H1 (cell line): ENCODE results near the gene SEZ6L. TPM values are rescaled to one million over a fixed set of nuclear protein-coding genes. Genes with fewer than 3 reads are reported as not detected.

ENCODE experiments used
- CBX8 ChIP-seq: fragments of 300-800, 300-1000 bp; sonication (generic); IDR thresholded peaks from 2 replicates; pipeline ENCODE4 v1.7.1; 2016; ENCODE audit warnings: low read depth, low read length, borderline replicate concordance
- HDAC6 ChIP-seq: IDR thresholded peaks from one replicate; pipeline ENCODE4 v1.7.1; 2012; ENCODE audit warnings: low read depth, mild to moderate bottlenecking, inconsistent platforms, low read length, moderate library complexity
- KDM1A ChIP-seq: fragments of 200-600, 300-600 bp; sonication (generic); IDR thresholded peaks from 2 replicates; pipeline ENCODE4 v1.7.1; 2016; ENCODE audit warnings: mild to moderate bottlenecking, low read length, borderline replicate concordance
- RNF2 ChIP-seq: fragments of 200-900, 300-1000 bp; sonication (generic); IDR thresholded peaks from 2 replicates; pipeline ENCODE4 v1.7.1; 2016; ENCODE audit warnings: borderline replicate concordance, low read depth, mild to moderate bottlenecking, antibody characterized with exemption, low read length; ENCODE audit not compliant: poor library complexity, severe bottlenecking; ENCODE audit errors: missing control alignments
- SRF ChIP-seq: IDR thresholded peaks from 2 replicates; pipeline ENCODE4 v1.6.1; 2011; ENCODE audit warnings: mild to moderate bottlenecking, low read depth, low read length, moderate library complexity
- TBP ChIP-seq: IDR thresholded peaks from 2 replicates; pipeline ENCODE4 v1.6.1; 2011; ENCODE audit warnings: low read depth, low read length, improper control_type of control experiment
- TCF12 ChIP-seq: IDR thresholded peaks from 2 replicates; pipeline ENCODE4 v1.6.1; 2011; ENCODE audit warnings: low read depth, mild to moderate bottlenecking, low read length
- polyA plus RNA-seq, 7 experiments: library from polyadenylated mRNA; depleted of rRNA in 3 of 7; stranded (reverse) in 5 of 7; unstranded in 2 of 7; fragments of >200 nt in 5 of 7; fragments of 200-250 nt in 2 of 7; gene quantifications; 1 replicate in 5 of 7; 2 replicates in 1 of 7; 4 replicates in 1 of 7; pipeline versions ENCODE4 v1.2.1 to v1.2.3, GENCODE V29; 2011 to 2013; ENCODE audit warnings: missing spikeins in 2 of 7, mixed read lengths in 2 of 7
- total RNA-seq: library from RNA; stranded (reverse); fragmentation: NEBNext Ultra II Directional; extraction: Animal tissue kit (Norgen Biotek cat#: 25700); gene quantifications from 2 replicates; pipeline ENCODE4 v1.2.1, GENCODE V29; 2021

SEZ6L gene
- total and polyA plus RNA-seq, 2 of the 8 experiments (the other 6 are each of a cell fraction or from before 2014, with no cell fraction given): 0.06 to 0.33 TPM

DNA sequence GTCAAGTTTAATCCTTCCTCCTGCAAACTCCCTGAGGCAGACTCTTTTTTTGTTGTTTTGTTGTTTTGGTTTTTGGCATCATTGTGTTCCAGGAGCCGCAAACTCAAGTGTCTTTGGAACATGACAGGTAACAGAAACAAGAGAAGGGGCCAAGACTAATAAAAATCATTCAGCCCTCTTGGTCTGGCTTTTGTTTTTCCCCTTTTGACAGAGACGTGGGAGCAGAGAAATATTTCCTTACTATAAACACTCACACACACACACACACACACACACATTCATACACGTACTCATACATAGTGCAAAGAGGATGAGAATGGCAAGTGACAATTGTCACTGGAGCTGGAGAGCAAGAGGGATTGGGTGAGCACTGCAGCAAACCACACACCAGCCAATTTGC lies 249.4 kb downstream of the SEZ6L start (continued):
- TF ChIP-seq TCF12: no peak
- no peak for TF ChIP-seq RNF2
- TF ChIP-seq CBX8: no peak
- no peak for TF ChIP-seq KDM1A
- no peak for TF ChIP-seq HDAC6
- TF ChIP-seq SRF: no peak
- TF ChIP-seq TBP: no peak
- TF ChIP-seq, all 59 proteins: peak for 0
